ENCODE measurements around the gene UBE2D3.

DNA sequence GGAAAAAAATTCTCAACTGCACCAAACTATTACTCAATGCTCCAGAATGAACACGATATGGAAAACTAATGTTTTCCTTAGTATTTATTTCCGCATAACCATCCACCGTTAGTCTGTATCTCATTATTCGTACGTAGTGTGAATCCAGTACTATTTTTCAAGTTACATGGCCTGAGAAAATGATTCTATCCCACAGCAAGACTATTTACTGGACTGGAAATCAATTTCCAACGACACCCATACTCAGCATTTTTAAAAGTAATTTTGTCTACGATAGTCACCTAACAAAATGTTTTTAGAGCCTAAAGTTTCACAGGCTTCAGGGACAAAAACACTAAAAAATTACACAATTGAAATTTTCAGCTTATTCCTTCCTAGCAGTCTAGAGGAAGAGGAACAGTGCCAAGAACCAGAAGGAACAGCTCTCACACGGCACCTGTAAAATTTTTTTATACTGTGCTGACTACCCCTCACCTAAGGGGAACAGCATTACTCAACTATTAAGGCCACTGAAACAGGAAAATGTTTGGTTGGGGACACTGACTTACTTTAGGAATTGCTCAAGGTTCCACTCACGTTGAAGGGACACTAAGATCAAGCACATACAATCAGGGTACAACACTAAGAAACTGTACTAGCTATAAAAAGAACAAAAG is 9.6 kb downstream of the UBE2D3 start:
- TF ChIP-seq, protein P1, sequence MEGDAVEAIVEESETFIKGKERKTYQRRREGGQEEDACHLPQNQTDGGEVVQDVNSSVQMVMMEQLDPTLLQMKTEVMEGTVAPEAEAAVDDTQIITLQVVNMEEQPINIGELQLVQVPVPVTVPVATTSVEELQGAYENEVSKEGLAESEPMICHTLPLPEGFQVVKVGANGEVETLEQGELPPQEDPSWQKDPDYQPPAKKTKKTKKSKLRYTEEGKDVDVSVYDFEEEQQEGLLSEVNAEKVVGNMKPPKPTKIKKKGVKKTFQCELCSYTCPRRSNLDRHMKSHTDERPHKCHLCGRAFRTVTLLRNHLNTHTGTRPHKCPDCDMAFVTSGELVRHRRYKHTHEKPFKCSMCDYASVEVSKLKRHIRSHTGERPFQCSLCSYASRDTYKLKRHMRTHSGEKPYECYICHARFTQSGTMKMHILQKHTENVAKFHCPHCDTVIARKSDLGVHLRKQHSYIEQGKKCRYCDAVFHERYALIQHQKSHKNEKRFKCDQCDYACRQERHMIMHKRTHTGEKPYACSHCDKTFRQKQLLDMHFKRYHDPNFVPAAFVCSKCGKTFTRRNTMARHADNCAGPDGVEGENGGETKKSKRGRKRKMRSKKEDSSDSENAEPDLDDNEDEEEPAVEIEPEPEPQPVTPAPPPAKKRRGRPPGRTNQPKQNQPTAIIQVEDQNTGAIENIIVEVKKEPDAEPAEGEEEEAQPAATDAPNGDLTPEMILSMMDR (conservative IDR thresholded peaks at IDR 0.05): no peak
- TF ChIP-seq ZFX (IDR thresholded peaks at IDR 0.05): no peak
